H1 (cell line): Measurements from ENCODE around the gene KCTD20. TPM values are rescaled to one million over a fixed set of nuclear protein-coding genes. Genes with fewer than 3 reads are reported as not detected.

Experiments
- CTCF ChIA-PET: fragments of 300-600 bp; sonication (Branson Sonifier 250); formaldehyde crosslinking; loops from one replicate; lab custom pipeline; 2021; ENCODE audit not compliant: partially characterized antibody; lab: Charles Lee
- POLR2A ChIA-PET: fragments of 300-600 bp; sonication (Branson Sonifier 250); formaldehyde crosslinking; loops from one replicate; lab custom pipeline; 2021; ENCODE audit warnings: inconsistent platforms; ENCODE audit not compliant: partially characterized antibody; lab: Charles Lee
- DNase-seq, 2 experiments: peaks; one replicate each; pipeline versions ENCODE4 v3.0.0 to v3.0.0-alpha.2; 2010 to 2022; ENCODE audit warnings: low spot score in 2 of 2, low read depth in 1 of 2, mixed read lengths in 1 of 2
- FAIRE-seq: peaks from 2 replicates; lab custom pipeline; 2011; peaks lifted over from hg19 to GRCh38; lab: Jason Lieb, UNC
- H2AFZ ChIP-seq: 2 replicates; pipeline ENCODE4 v1.8.1; 2012; ENCODE audit warnings: low read length, inconsistent platforms
- H2AK5ac ChIP-seq: 2 replicates; pipeline ENCODE4 v1.6.1; 2013; ENCODE audit warnings: low read depth, low read length
- H2BK120ac ChIP-seq: replicated peaks from 2 replicates; pipeline ENCODE3; 2013; ENCODE audit warnings: low read depth, low read length, inconsistent platforms
- H2BK12ac ChIP-seq: 2 replicates; pipeline ENCODE4 v1.6.1; 2013; ENCODE audit warnings: low read depth, low read length
- H2BK15ac ChIP-seq: 2 replicates; pipeline ENCODE4 v1.6.1; 2013; ENCODE audit warnings: low read length
- H2BK20ac ChIP-seq: 2 replicates; pipeline ENCODE4 v1.6.1; 2013; ENCODE audit warnings: low read length
- H2BK5ac ChIP-seq: 2 replicates; pipeline ENCODE4 v1.6.1; 2013; ENCODE audit warnings: low read depth, low read length
- H3K14ac ChIP-seq: 2 replicates; pipeline ENCODE4 v1.6.1; 2013; ENCODE audit warnings: inconsistent platforms; ENCODE audit not compliant: insufficient read length
- H3K18ac ChIP-seq: 2 replicates; pipeline ENCODE4 v1.6.1; 2013; ENCODE audit warnings: low read length; ENCODE audit errors: extremely low read depth
- H3K23ac ChIP-seq: 2 replicates; pipeline ENCODE4 v1.6.1; 2013; ENCODE audit warnings: inconsistent platforms; ENCODE audit not compliant: insufficient read length
- H3K23me2 ChIP-seq: 2 replicates; pipeline ENCODE4 v1.6.1; 2013; ENCODE audit warnings: low read depth, low read length
- H3K27ac ChIP-seq: 2 replicates; pipeline ENCODE4 v1.6.1; 2011; ENCODE audit warnings: low read depth, low read length, inconsistent platforms
- H3K27me3 ChIP-seq, 4 experiments: replicated peaks in 1 of 4; 1 replicate in 1 of 4; 2 replicates in 3 of 4; pipeline versions ENCODE4 v1.6.1 to v1.8.1; 2011 to 2013; ENCODE audit warnings: low read length in 3 of 4, mild to moderate bottlenecking in 3 of 4, inconsistent platforms in 2 of 4, mixed read lengths in 2 of 4, moderate library complexity in 1 of 4; ENCODE audit not compliant: control insufficient read depth in 3 of 4, insufficient read depth in 3 of 4; ENCODE audit errors: extremely low read depth in 1 of 4
- H3K36me3 ChIP-seq, 4 experiments: 2 replicates each; pipeline versions ENCODE4 v1.6.1 to v1.8.1; 2011 to 2013; ENCODE audit warnings: mild to moderate bottlenecking in 4 of 4, low read length in 3 of 4, moderate library complexity in 2 of 4, control low read depth in 1 of 4, inconsistent platforms in 1 of 4; ENCODE audit not compliant: insufficient read depth in 4 of 4, control insufficient read depth in 2 of 4
- H3K4ac ChIP-seq: replicated peaks from 2 replicates; pipeline ENCODE3; 2013; ENCODE audit warnings: low read length, low read depth, mixed read lengths, inconsistent platforms; ENCODE audit not compliant: insufficient read length
- H3K4me1 ChIP-seq, 4 experiments: replicated peaks in 1 of 4; 1 replicate in 1 of 4; 2 replicates in 3 of 4; pipeline versions ENCODE4 v1.6.1 to v1.8.1; 2011 to 2013; ENCODE audit warnings: low read length in 3 of 4, inconsistent platforms in 2 of 4, mixed read lengths in 1 of 4; ENCODE audit not compliant: insufficient read depth in 4 of 4, control insufficient read depth in 3 of 4
- H3K4me2 ChIP-seq, 2 experiments: 2 replicates each; pipeline versions ENCODE4 v1.6.1 to v1.8.1; 2011 to 2013; ENCODE audit warnings: low read depth in 2 of 2, low read length in 2 of 2, control low read depth in 1 of 2, inconsistent platforms in 1 of 2, mild to moderate bottlenecking in 1 of 2; ENCODE audit not compliant: insufficient read depth in 1 of 2
- H3K4me3 ChIP-seq, 4 experiments: fragments of 200-600, 300-600 bp in 1 of 4; sonication (generic), shearing (Covaris generic), sonication (Bioruptor Twin) in 1 of 4; 2 replicates each; pipeline versions ENCODE4 v1.5.1 to v1.8.1; 2011 to 2016; ENCODE audit warnings: low read length in 4 of 4, low read depth in 3 of 4, control low read depth in 2 of 4, inconsistent platforms in 2 of 4, mild to moderate bottlenecking in 2 of 4, mixed read lengths in 1 of 4, moderate library complexity in 1 of 4; ENCODE audit not compliant: insufficient read depth in 2 of 4; ENCODE audit errors: extremely low read depth in 1 of 4
- H3K56ac ChIP-seq: replicated peaks from 2 replicates; pipeline ENCODE3; 2013; ENCODE audit warnings: low read depth, mild to moderate bottlenecking, mixed read lengths, low read length, inconsistent platforms; ENCODE audit not compliant: insufficient read length
- H3K79me1 ChIP-seq: 2 replicates; pipeline ENCODE4 v1.6.1; 2013; ENCODE audit warnings: low read depth, low read length, control low read depth
- H3K79me2 ChIP-seq, 2 experiments: 2 replicates each; pipeline versions ENCODE4 v1.6.1 to v1.8.1; 2012 to 2013; ENCODE audit warnings: low read length in 2 of 2, mild to moderate bottlenecking in 2 of 2, inconsistent platforms in 1 of 2; ENCODE audit not compliant: insufficient read depth in 2 of 2, control insufficient read depth in 1 of 2
- H3K9ac ChIP-seq, 4 experiments: replicated peaks in 1 of 4; 1 replicate in 1 of 4; 2 replicates in 3 of 4; pipeline versions ENCODE4 v1.6.1 to v1.8.1; 2011 to 2013; ENCODE audit warnings: low read depth in 3 of 4, low read length in 3 of 4, control low read depth in 2 of 4, mild to moderate bottlenecking in 2 of 4, moderate library complexity in 2 of 4, inconsistent platforms in 1 of 4; ENCODE audit errors: extremely low read depth in 1 of 4
- H3K9me3 ChIP-seq, 2 experiments: 2 replicates each; pipeline versions ENCODE4 v1.6.1 to v1.8.1; 2012 to 2013; ENCODE audit warnings: mild to moderate bottlenecking in 2 of 2, moderate library complexity in 2 of 2, control low read depth in 1 of 2, inconsistent platforms in 1 of 2, low read depth in 1 of 2, low read length in 1 of 2, mixed read lengths in 1 of 2; ENCODE audit not compliant: insufficient read depth in 2 of 2
- H4K20me1 ChIP-seq, 2 experiments: replicated peaks in 1 of 2; 2 replicates each; pipeline versions ENCODE3 to v1.8.1; 2011 to 2013; ENCODE audit warnings: inconsistent platforms in 2 of 2, low read length in 2 of 2, mild to moderate bottlenecking in 1 of 2; ENCODE audit not compliant: insufficient read depth in 2 of 2, control insufficient read depth in 1 of 2
- H4K5ac ChIP-seq: 2 replicates; pipeline ENCODE4 v1.6.1; 2013; ENCODE audit warnings: low read length, low read depth, mixed read lengths, inconsistent platforms; ENCODE audit not compliant: insufficient read length
- H4K8ac ChIP-seq: 2 replicates; pipeline ENCODE4 v1.8.0; 2013; ENCODE audit warnings: mild to moderate bottlenecking, moderate library complexity, low read length, inconsistent platforms; ENCODE audit not compliant: insufficient read depth; ENCODE audit errors: extremely low read depth
- H4K91ac ChIP-seq: replicated peaks from 2 replicates; pipeline ENCODE3; 2013; ENCODE audit warnings: low read length, mixed read lengths, inconsistent platforms; ENCODE audit not compliant: insufficient read length
- CTCF ChIP-seq, 3 experiments: IDR thresholded peaks; 1 replicate in 2 of 3; 2 replicates in 1 of 3; pipeline versions ENCODE4 v1.5.1 to v1.6.1; 2011; ENCODE audit warnings: low read length in 3 of 3, mild to moderate bottlenecking in 3 of 3, inconsistent platforms in 2 of 3, low read depth in 1 of 3, moderate library complexity in 1 of 3; ENCODE audit not compliant: insufficient read depth in 1 of 3; ENCODE audit errors: control extremely low read depth in 1 of 3
- E2F6 ChIP-seq: IDR thresholded peaks from 2 replicates; pipeline ENCODE4 v1.6.1; 2012; ENCODE audit warnings: inconsistent platforms
- EP300 ChIP-seq, 2 experiments: IDR thresholded peaks; 1 replicate in 1 of 2; 2 replicates in 1 of 2; pipeline ENCODE4 v1.6.1; 2011 to 2012; ENCODE audit warnings: low read depth in 2 of 2, low read length in 2 of 2, mild to moderate bottlenecking in 2 of 2, borderline replicate concordance in 1 of 2, inconsistent platforms in 1 of 2, moderate library complexity in 1 of 2
- GTF2F1 ChIP-seq: IDR thresholded peaks from 2 replicates; pipeline ENCODE4 v1.6.1; 2012; ENCODE audit warnings: low read depth, low read length, improper control_type of control experiment, borderline replicate concordance
- HDAC2 ChIP-seq, 2 experiments: fragments of 300-600 bp in 1 of 2; sonication (generic) in 1 of 2; IDR thresholded peaks; 2 replicates each; pipeline ENCODE4 v1.6.1; 2011 to 2012; ENCODE audit warnings: low read depth in 2 of 2, low read length in 2 of 2, mild to moderate bottlenecking in 2 of 2, moderate library complexity in 2 of 2, borderline replicate concordance in 1 of 2, inconsistent platforms in 1 of 2
- POU5F1 ChIP-seq: IDR thresholded peaks from 2 replicates; pipeline ENCODE4 v1.6.1; 2011; ENCODE audit warnings: low read depth, mild to moderate bottlenecking, low read length, moderate library complexity
- SIN3A ChIP-seq, 2 experiments: IDR thresholded peaks in 1 of 2; conservative IDR thresholded peaks in 1 of 2; 2 replicates each; pipeline ENCODE4 v1.6.1; 2011 to 2012; ENCODE audit warnings: low read length in 2 of 2, improper control_type of control experiment in 1 of 2, low read depth in 1 of 2, mild to moderate bottlenecking in 1 of 2
- TAF7 ChIP-seq: optimal IDR thresholded peaks from 2 replicates; pipeline ENCODE3; 2011; ENCODE audit warnings: low read depth, mild to moderate bottlenecking, inconsistent platforms, low read length, moderate library complexity, borderline replicate concordance
- ZNF274 ChIP-seq: IDR thresholded peaks from 2 replicates; pipeline ENCODE4 v1.7.0; 2012; ENCODE audit warnings: low read length, borderline replicate concordance; ENCODE audit errors: extremely low read depth
- WGBS, 2 experiments: shearing (Covaris generic) in 1 of 2; methylation state at CpG; one replicate each; pipeline versions ENCODE4 v1.1.6 to v1.1.7; 2013 to 2015; ENCODE audit warnings: low lambda C conversion rate in 2 of 2, mixed read lengths in 2 of 2, inconsistent platforms in 1 of 2, low coverage in 1 of 2, missing lambda C conversion rate in 1 of 2; ENCODE audit not compliant: insufficient replicate concordance in 2 of 2, insufficient coverage in 1 of 2, insufficient read length in 1 of 2; ENCODE audit errors: extremely low coverage in 1 of 2, missing lambda C conversion rate in 1 of 2; 5-methylcytosine and 5-hydroxymethylcytosine counted together
- polyA plus RNA-seq, 7 experiments: library from polyadenylated mRNA; depleted of rRNA in 3 of 7; stranded (reverse) in 5 of 7; unstranded in 2 of 7; fragments of >200 nt in 5 of 7; fragments of 200-250 nt in 2 of 7; gene quantifications; 1 replicate in 5 of 7; 2 replicates in 1 of 7; 4 replicates in 1 of 7; pipeline versions ENCODE4 v1.2.1 to v1.2.3, GENCODE V29; 2011 to 2013; ENCODE audit warnings: missing spikeins in 2 of 7, mixed read lengths in 2 of 7
- total RNA-seq: library from RNA; stranded (reverse); fragmentation: NEBNext Ultra II Directional; extraction: Animal tissue kit (Norgen Biotek cat#: 25700); gene quantifications from 2 replicates; pipeline ENCODE4 v1.2.1, GENCODE V29; 2021

The KCTD20 gene
- total and polyA plus RNA-seq, 2 of the 8 experiments (the other 6 are each of a cell fraction or from before 2014, with no cell fraction given): 10.1 to 26.2 TPM

- no peak overlapping the region for H4K5ac ChIP-seq
- ChIA-PET CTCF (interaction anchor here (0.8 to 1.8 kb wide), 4 partner anchors 19 to 102 kb away, joined by 3 to 5 read pairs (median 4); no protein-coding TSS in a partner anchor), POLR2A (no interaction called here)
- no peak overlapping the region for H4K91ac ChIP-seq
- no peak overlapping the region for H3K4ac ChIP-seq
- no peak overlapping the region for H3K14ac ChIP-seq
- no peaks in the 10 kb centered on the region for H3K79me2 ChIP-seq
- whole genome bisulfite sequencing, 2 experiments: 96% methylated on average over 4 of the region's 4 CpGs; no CpG with 5 or more reads in 1 of the 2 experiments
- no peaks in the 10 kb centered on the region for H3K27me3 ChIP-seq
- no peak overlapping the region for H4K8ac ChIP-seq
- no peak overlapping the region for H2BK12ac ChIP-seq
- H3K23me2 ChIP-seq: no peaks in the 10 kb centered on the region
- H3K9me3 ChIP-seq: no peaks in the 10 kb centered on the region
- H2AK5ac ChIP-seq: no peak overlapping the region
- H3K27ac ChIP-seq: no peak overlapping the region
- H3K56ac ChIP-seq: no peak overlapping the region
- no peak overlapping the region for H2BK120ac ChIP-seq
- no peak overlapping the region for H3K4me3 ChIP-seq
- no peak for DNase-seq
- H3K79me1 ChIP-seq: no peaks in the 10 kb centered on the region
- no peaks in the 10 kb centered on the region for H4K20me1 ChIP-seq
- no peak for FAIRE-seq
- no peak overlapping the region for H2BK20ac ChIP-seq
- H3K23ac ChIP-seq: no peak overlapping the region
- no peaks in the 10 kb centered on the region for H3K36me3 ChIP-seq
- no peak overlapping the region for H2BK15ac ChIP-seq
- no peak overlapping the region for H3K9ac ChIP-seq
- no peak overlapping the region for H2AFZ ChIP-seq
- H3K4me1 ChIP-seq: no peaks in the 10 kb centered on the region
- H3K4me2 ChIP-seq: no peak overlapping the region
- no peak overlapping the region for H2BK5ac ChIP-seq
- H3K18ac ChIP-seq: no peak overlapping the region
- TF ChIP-seq POU5F1 (no peak), SIN3A (conservative IDR thresholded peaks at IDR 0.05 in 1 of 2, IDR thresholded peaks at IDR 0.05 in 1 of 2; ENCODE audit: low read depth in 1 of 2, low read length in 2 of 2) (no peak), HDAC2 (IDR thresholded peaks at IDR 0.05; ENCODE audit: borderline replicate concordance in 1 of 2, low read depth in 2 of 2, low read length in 2 of 2) (no peak), GTF2F1 (no peak), E2F6 (no peak), EP300 (IDR thresholded peaks at IDR 0.05; ENCODE audit: borderline replicate concordance in 1 of 2, low read depth in 2 of 2, low read length in 2 of 2) (no peak), CTCF (IDR thresholded peaks at IDR 0.05; ENCODE audit: control extremely low read depth in 1 of 3, insufficient read depth in 1 of 3, low read depth in 1 of 3, low read length in 3 of 3) (no peak), ZNF274 (no peak), TAF7 (no peak)
Observed at GRCh38 chr6:36404164-36404563, 38.6 kb upstream of the KCTD20 start.
